Fibroblast of pulmonary artery (primary cell): ENCODE data around the gene TGM5.
"Not testable (repeated sequence)": the region's sequence is repeated elsewhere in the genome, so short reads cannot be mapped to it uniquely, and the experiment has no call there.

ENCODE experiments used
- DNase-seq: peaks from one replicate; pipeline ENCODE4 v3.0.0-alpha.2; 2010; ENCODE audit warnings: low read depth
- H3K4me3 ChIP-seq: replicated peaks from 2 replicates; pipeline ENCODE4 v1.5.1; 2011; ENCODE audit warnings: low read depth, mild to moderate bottlenecking, control low read depth, low read length, moderate library complexity
- CTCF ChIP-seq: IDR thresholded peaks from 2 replicates; pipeline ENCODE4 v1.5.1; 2011; ENCODE audit warnings: mild to moderate bottlenecking, control low read depth, low read length, inconsistent platforms; ENCODE audit errors: missing control alignments

Gene TGM5

DNA sequence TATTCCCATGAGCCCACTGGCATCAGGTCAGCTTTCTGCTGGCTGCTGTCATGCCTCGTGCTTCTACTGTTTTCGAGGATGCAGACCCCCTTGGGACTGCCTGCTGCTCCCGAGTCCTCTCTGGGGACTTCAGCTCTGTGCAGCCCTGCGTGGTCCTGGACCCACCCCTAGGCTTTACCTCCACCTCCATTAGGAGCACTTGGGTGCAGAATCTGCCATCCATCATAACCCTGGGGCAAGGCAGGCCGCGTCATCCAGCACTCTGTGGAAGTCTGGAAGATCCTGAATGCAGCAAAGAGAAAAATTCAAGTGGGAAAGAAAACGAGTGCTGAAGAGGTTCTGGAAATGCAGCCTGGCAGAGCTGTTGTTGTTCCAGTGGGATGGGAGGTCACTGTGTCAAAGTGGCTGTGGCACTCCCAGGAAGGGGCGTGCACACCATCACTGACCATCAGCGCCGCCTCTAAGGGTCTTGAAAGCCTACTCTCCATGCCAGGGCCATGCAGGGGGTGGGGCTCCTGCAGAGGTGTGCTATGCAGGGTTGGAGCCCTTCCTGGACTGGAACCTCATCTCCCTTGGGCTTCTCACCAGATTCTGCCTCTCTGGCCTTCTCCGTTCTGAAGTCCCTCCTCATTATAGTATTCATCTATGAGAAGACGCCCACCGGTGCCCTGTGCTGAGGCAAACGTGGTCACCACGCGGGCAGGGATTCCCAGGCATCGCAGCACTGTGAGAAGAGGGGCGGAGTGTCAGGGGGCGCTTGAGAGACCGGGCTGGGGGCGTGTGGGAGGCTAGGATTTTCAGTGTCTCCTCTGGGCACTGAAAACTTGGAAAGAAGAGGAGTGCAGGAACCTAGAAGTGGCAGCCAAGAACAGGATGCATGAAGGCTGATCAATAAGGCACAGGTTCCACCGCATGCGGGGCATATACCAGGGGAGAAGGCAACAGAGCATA lies 58.4 kb downstream of the TGM5 start:
- H3K4me3 ChIP-seq, result no peak overlapping the region
- DNase-seq, result no peak
- no peak for TF ChIP-seq CTCF

- TF ChIP-seq CTCF, result no peak
- no peak overlapping the region for H3K4me3 ChIP-seq
- no peak for DNase-seq
These were observed 59.7 kb downstream of the TGM5 start for GRCh38 chr15:43207024-43207423.

DNA sequence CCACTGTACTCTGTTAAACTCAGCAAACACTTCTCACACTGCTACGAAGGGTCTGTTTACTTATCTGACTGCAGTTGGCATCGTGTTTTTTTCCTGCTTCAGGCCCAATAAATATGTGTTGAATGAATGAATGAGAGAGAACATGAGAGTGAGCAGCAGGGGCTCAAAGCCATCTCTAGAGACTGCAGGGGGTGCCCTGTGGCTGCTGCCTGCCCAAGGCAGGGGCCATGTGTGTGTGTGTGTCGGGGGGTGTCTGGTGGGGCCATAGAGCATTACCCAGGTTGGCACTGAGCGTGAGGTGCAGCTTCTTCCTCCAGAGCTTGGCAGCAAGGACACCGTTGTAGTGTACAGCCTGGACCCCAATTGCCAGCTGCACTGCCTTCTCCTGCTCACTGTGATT lies 60.7 kb downstream of the TGM5 start:
- DNase-seq, result no peak
- TF ChIP-seq CTCF, result no peak
- H3K4me3 ChIP-seq, result no peak overlapping the region

DNA sequence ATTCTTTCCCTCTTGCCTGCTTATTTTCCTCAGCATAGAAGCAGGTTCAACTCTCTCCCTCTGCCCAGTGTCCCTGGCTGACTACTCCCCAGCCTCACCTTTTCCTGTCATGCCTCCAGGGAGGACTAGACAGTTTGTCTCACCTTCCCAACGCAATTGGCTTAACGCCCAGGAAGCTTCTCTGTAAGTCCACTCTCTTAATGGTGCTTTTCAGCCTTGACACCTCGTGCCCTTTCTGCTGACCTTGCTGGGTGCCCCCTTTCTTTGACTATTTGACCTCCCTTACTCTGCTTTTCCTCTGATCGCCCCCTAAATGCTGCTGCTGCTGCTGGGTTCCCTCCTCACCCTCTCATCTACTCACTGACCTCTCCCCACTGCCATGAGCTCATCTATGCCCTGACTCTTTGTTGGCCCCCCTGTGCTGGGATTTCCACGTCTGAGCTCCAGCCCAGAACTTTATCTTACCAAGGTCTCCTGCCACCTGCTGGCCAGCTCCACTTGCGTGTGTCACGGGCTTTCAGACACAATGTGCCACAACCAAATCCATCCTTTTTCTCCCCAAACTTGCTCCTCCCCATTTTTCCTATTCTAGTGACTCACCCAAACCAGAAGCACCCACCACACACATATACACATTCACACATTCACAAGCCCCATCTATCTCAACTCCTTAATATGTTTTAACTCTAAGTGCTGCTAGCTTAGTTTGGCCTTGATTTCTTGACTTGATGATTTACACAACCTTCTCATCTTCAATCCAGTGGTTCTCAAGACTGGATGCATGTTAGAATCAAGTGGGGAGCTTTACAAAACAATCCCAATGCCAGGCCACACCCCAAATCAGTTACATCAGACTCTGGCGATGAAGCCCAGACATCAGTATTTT lies 62.5 kb downstream of the TGM5 start:
- DNase-seq, result peak; percentile 67
- peak; percentile 76 for TF ChIP-seq CTCF
- no peak overlapping the region for H3K4me3 ChIP-seq

GRCh38 chr15:43199945-43200488 lies 66.7 kb downstream of the TGM5 start:
- no peak for TF ChIP-seq CTCF
- H3K4me3 ChIP-seq, result no peak overlapping the region
- no peak for DNase-seq

DNA sequence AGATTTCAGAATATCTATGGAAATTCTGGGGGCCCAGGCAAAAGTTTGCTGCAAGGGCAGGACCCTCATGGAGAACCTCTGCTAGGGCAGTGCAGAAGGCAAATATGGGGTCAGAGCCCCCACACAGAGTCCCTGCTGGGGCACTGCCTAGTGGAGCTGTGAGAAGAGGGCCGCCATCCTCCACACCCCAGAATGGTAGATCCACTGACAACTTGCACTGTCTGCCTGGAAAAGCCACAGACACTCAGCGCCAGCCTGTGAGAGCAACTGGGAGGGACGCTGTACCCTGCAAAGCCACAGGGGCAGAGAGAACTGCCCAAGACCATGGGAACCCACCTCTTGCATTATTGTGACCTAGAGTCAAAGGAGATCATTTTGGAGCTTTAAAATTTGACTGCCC lies 67.7 kb downstream of the TGM5 start:
- H3K4me3 ChIP-seq, result no peak overlapping the region
- no peak for DNase-seq
- TF ChIP-seq CTCF, result no peak

DNA sequence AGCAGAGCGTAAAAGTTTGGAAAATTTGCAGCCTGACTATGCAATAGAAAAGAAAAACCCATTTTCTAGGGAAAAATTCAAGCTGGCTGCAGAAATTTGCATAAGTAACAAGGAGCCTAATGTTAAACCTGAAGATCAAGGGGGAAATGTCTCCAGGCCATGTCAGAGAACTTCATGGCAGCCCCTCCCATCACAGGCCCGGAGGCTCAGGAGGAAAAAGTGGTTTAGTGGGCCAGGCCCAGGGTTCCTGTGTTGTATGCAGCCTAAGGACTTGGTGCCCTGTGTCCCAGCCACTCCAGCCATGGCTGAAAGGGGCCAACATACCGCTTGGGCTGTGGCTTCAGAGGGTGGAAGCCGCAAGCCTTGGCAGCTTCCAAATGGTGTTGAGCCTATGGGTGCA lies 68.2 kb downstream of the TGM5 start:
- DNase-seq, H3K4me3 ChIP-seq: not testable (repeated sequence)

DNA sequence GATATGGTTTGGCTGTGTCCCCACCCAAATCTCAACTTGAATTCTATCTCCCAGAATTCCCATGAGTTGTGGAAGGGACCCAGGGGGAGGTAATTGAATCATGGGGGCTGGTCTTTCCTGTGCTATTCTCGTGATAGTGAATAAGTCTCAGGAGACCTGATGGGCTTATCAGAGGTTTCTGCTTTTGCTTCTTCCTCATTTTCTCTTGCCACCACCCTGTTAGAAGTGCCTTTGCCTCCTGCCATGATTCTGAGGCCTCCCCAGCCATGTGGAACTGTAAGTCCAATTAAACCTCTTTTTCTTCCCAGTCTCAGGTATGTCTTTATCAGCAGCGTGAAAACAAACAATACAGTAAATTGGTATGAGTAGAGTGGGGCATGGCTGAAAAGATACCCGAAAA lies 69.0 kb downstream of the TGM5 start:
- DNase-seq, H3K4me3 ChIP-seq: not testable (repeated sequence)
